H54 (cell line): Measurements from ENCODE around the gene FBXW8.

Source experiments
- DNase-seq: peaks from one replicate; pipeline ENCODE4 v3.0.0; 2011; ENCODE audit warnings: low spot score, mixed read lengths; ENCODE audit not compliant: insufficient read length
- FAIRE-seq: peaks from 3 replicates; lab custom pipeline; 2011; peaks lifted over from hg19 to GRCh38; lab: Jason Lieb, UNC
- POLR2A ChIP-seq: IDR thresholded peaks from 2 replicates; pipeline ENCODE4 v1.6.1; 2011; ENCODE audit warnings: low read depth, mild to moderate bottlenecking, low read length

FBXW8 gene

DNA sequence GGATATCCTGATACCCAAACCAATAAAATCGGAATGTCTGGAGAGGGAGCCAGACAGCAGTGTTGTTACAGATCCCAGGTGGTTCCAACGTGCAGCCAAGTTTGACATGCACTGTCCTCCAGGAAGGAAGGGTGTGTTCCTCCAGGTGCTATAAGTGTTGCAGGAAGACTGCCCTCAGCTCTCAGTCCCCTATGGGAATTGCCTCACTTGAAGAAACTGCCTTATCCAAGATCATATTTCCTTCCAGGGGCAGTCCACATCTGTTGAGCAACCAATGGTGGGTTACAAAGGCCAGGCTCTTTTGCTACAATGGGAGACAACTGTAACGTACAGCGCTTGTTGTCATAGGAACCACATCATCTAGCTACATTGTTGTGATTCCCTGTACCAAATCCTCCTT, 13.3 kb upstream of the FBXW8 start:
- FAIRE-seq (no peak), DNase-seq (no peak)
- no peak for TF ChIP-seq POLR2A

- no peak for DNase-seq
- FAIRE-seq = no peak
- TF ChIP-seq POLR2A = no peak
Observed at GRCh38 chr12:116898669-116899068, 12.1 kb upstream of the FBXW8 start.

DNA sequence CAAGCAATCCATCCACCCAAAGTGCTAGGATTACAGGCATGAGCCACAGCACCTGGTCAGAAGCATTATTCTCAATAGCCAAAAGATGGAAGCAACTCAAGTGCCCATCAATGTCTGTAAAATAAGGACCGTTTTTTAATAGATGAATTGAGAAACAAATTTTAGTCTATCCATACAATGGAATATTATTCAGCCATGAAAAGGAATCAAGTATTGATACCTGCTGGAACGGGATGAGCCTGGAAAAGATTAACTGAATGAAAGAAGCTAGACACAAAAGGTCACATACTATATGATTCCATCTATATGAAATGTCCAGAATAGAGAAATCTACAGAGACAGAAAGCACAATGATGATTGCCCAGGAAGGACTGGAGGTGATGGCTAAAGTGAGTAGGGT, 9.1 kb upstream of the FBXW8 start:
- DNase-seq = no peak
- TF ChIP-seq POLR2A = no peak
- FAIRE-seq = no peak

DNA sequence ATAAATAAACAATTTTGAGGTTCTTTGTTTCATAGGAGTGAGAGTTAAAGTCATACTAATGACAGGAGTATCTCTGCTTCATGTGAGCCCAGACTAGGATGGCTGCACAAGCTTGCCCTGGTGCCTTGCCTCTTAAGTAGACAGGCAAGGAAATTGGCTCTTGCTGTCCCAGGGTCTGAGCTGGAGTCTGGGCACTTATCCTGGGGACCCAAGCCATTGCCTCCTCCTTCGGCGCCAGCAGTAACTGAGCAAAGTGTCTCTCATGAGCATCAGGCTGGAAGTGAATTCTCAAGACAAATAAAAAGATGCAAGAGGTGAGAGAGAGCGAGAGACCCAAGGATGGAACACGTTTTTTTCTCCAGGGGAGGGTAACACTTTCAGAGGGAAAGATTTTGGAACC, 6.9 kb upstream of the FBXW8 start:
- no peak for DNase-seq
- FAIRE-seq = no peak
- TF ChIP-seq POLR2A = no peak

DNA sequence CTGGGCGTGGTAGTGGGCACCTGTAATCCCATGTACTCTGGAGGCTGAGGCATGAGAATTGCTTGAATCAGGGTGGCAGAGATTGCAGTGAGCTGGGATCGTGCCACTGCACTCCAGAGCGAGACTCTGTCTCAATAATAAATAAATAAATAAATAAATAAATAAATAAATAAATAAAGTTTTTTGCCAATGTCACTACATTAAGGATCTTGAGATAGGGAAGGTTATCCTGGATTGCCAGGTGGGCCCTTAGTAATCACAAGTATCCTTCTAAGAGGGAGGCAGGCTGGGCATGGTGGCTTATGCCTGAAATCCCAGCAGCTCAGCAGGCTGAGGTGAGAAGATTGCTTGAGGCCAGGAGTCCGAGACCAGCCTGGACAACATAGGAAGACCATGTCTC, 4.5 kb upstream of the FBXW8 start:
- DNase-seq = no peak
- no peak for TF ChIP-seq POLR2A
- no peak for FAIRE-seq

DNA sequence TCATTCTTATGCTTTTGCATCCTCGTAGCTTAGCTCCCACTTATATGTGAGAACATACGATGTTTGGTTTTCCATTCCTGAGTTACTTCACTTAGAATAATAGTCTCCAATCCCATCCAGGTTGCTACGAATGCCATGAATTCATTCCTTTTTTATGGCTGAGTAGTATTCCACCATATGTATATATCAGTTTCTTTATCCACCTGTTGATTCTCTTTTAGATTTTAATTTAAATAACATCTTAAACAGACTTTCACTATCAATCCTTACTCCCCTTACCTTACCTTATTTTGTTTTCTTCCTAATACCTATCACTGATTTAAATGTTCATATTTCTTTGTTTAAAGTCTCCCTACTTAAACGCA, 488 bp upstream of the FBXW8 start:
- no peak for FAIRE-seq
- no peak for TF ChIP-seq POLR2A

DNA sequence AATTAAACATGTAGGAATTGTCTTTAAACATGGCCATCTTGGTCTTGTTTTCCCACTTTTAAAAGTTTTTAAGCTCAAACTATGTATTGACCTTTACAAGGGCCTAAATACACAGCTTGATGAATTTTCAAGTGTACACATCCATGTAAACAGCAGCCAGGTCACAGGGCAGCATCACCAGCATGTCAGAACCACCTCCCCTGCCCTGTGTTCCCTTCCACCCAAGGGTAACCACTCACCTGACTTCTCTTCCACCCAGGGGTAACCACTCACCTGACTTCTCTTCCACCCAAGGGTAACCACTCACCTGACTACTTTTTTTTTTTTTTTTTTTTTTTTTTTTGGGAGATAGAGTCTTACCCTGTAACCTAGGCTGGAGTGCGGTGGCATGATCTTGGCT, 4.6 kb downstream of the FBXW8 start:
- DNase-seq = no peak
- no peak for FAIRE-seq
- no peak for TF ChIP-seq POLR2A

More for the DNA sequence above, 488 bp upstream of the FBXW8 start:
- DNase-seq = no peak

- DNase-seq = peak; percentile 22
- TF ChIP-seq POLR2A = no peak
- peak; percentile 55 for FAIRE-seq
Observed at GRCh38 chr12:116916122-116916521, 5.4 kb downstream of the FBXW8 start.

DNA sequence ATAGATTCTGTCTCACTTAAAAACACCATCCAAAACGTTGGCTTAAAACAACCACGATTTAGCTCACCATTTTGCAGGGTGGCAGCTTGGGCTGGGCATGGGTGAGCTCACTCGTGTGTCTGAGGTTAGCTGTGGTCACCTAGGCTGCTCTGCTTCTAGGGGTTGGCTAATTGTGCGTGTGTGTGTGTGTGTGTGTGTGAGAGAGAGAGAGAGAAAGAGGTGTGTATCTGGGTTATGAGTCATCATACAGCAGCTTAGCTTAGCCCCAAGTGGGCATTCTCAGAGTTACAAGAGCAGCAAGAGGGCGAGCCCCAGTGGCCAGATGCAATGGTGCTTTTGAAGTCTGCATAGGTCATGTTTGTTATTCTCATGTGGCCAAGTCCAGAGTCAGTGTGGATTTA, 6.0 kb downstream of the FBXW8 start:
- FAIRE-seq = peak; percentile 78
- TF ChIP-seq POLR2A = no peak

GRCh38 chr12:116918464-116918863, 7.7 kb downstream of the FBXW8 start:
- DNase-seq (no peak), FAIRE-seq (no peak)
- no peak for TF ChIP-seq POLR2A

More for the DNA sequence above, 6.0 kb downstream of the FBXW8 start:
- DNase-seq = peak; percentile 77

DNA sequence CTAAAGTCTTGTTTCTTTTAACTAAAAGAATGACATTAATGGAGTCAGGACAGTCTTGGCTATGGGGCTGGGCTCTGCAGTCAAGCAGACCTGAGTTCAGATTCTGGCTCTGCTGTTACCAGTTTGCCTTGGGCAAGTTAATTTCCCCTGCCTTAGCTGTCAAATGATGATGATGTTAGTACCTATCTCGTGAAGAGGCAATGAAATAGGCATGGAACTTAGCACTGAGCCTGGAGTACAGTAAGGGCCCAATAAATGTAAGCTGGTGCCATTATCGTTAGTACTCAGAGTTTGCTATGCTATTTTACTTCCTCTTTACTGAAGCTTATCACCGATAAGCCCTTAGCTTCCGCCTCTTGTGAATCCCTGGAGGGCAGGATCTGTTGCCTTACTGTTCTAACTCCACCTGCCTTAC, 8.5 kb downstream of the FBXW8 start:
- TF ChIP-seq POLR2A = no peak
- FAIRE-seq (no peak), DNase-seq (no peak)

DNA sequence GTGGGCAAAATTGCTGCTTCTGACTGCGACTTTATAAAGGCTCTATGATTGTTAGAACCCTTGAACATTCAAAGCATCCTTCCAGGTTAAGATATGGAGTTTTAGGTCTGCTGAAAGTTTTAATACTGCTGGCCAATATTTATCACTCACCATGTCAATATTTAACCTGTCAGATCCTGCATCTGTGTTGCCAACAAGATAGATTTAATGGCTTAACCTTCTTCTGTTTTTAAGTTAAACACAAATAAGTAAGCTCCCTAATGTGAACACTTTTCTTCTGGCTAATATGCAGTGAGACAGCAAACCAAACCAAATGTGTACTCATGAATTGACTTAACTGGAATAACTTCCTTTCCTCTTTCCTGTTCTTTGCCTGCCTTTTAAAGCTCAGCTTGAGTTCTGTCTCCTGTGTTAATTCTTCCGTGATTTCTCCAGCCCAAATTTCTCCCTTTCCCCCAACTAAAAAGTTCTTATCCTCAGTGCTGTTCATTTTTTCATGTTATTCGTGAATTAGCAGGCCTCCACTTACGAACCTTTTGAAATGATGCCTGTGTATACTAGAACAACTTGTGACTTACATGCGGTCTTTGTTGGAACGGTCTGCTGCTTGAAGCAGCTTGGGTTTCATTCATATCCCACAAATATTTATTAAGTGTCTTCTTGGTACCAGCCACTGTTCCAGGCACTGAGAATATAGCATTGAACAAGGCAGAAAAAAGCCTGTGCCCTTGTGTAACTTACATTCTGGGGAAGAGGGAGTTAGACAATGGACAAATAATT, 9.1 kb downstream of the FBXW8 start:
- TF ChIP-seq POLR2A = no peak
- no peak for DNase-seq
- no peak for FAIRE-seq

DNA sequence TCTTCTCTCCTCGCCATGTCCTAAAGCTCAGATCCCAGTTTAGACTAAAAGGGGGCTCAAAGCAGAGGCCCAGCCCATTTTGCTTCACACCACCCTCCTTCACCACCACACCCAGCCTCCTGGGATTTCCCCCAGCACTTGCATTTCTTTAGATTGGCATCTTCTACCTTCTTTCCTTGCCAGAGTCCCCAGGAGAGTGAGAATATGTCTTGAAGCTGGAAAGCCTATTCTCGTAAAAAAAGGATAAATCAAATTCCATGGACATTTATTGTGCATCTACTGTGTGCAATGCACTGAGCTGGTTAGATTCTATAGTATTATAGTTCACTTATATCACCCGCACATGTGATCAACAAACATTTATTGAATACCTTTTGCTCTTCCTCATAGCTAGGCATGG, 10.2 kb downstream of the FBXW8 start:
- no peak for FAIRE-seq
- TF ChIP-seq POLR2A = no peak
- DNase-seq = no peak

GRCh38 chr12:116922194-116922897, 11.6 kb downstream of the FBXW8 start:
- no peak for TF ChIP-seq POLR2A
- DNase-seq = no peak
- FAIRE-seq = no peak

GRCh38 chr12:116924558-116925453, 14.1 kb downstream of the FBXW8 start:
- TF ChIP-seq POLR2A = no peak
- DNase-seq = peak; percentile 68

More at GRCh38 chr12:116924558-116925453, 14.1 kb downstream of the FBXW8 start:
- peak; percentile 97 for FAIRE-seq
